Measurements from ENCODE around the gene PLOD2.

PLOD2 gene

DNA sequence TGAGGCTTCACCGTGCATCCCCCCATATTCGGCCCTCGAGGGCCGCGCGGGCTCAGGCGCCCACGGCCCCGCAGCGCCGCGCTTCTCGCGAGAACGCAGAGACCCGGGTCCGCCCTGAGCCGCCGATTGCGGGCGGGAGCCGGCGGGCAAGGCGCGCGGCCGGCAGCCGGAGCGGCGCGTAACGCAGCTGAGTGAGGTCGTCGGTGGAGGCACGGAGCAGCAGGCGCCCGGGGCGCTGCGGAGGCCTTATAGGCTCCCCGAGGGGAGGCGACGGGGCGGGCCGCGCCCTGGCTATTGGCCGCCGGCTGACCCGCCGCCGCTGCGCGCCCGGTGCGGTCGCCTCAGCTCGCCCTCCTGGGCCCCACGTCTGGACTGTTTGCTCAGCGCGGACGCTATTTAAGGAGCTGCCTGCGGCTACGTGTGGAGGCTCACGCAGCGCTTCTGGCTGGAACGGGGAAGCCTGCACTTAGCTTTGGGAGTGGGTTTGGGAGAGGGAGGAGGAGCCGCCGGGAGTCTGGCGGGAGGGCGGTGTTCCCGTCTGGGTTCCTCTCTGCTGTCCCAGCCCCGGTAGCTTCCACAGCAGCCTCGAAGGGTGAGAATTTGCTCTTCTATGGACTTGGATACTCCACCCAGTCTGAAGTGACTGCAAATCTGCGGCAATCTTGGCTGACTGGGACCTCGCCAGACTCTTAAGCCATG is at the start of gene PLOD2:
Gene PLOD2 (minus strand): TSS at position 221 of the 699 bp plus-strand sequence. CDS start 195 bp downstream, at position 26.
- peak; percentile 85 for DNase-seq

- DNase-seq, result no peak
Measured at GRCh38 chr3:146209371-146209770, 48.4 kb upstream of the PLOD2 start.

DNA sequence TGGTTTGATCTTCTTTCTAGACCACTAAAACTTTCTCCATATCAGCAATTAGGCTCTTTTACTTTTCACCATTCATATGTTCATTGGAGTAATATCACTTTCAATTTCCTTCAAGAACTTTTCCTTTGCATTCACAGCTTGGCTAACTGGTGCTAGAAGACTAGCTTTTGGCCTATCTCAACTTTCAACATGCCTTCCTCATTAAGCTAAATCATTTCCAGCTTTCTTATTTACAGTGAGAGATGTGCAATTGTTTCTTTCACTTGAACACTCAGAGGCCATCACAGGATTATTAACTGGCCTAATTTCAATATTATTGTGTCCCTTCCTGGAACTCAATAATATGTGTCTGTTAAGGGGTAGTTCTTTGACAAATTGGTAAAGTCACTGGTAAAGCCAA is 42.8 kb upstream of the PLOD2 start:
- DNase-seq, result no peak

DNA sequence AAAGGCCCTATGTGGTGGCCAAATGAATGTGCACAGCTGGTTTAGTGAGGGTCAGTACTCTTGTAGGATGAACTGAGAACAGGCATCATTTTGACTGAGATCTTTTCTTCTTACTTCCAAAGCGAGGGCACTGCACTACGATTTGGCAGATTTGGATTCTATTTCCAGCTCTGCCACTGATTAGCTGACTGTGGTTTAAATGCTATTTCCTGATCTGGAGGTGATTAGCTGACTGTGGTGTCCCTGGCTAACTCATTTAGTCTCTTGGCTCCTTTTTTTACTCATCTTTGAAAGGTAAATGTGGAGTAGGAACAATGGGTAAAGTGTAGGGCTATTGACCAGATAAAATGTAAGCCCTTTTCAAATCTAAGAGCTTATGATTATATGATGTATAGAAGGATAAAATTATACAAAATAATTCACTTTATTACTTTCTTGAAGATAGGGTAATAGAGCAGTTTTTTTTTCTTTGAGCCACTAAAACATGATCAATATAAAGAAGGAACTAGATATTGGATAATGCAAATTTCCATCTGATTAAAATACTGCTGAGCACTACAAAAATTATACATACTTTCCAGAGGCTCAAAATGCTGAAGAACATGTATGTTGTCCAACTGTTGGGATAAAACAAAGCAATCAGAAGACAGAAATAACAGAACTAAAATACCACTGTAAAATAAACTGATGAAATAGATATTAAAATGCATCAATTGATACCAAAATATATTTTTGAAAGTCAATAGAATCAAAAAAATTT is 39.7 kb upstream of the PLOD2 start:
- no peak for DNase-seq

DNA sequence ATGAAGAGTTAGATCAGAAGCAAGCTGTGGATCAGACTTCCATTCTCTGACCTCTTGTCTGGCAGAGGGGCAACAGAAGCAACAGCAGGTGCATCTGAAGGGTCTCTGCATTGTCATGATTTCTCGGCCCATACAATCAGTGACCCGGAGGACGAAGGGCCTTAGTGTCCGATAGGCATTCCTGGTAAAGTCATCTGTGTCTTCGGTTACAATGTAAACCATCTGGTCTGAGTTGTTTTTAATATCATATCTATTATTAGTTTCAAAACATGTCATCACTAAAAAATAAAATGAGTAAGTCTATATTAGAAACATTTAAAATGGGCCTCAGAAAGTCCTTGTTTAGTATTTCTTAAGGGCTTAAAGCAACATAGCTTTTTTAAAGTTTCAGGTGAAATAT is 38.8 kb upstream of the PLOD2 start:
- DNase-seq, result no peak

DNA sequence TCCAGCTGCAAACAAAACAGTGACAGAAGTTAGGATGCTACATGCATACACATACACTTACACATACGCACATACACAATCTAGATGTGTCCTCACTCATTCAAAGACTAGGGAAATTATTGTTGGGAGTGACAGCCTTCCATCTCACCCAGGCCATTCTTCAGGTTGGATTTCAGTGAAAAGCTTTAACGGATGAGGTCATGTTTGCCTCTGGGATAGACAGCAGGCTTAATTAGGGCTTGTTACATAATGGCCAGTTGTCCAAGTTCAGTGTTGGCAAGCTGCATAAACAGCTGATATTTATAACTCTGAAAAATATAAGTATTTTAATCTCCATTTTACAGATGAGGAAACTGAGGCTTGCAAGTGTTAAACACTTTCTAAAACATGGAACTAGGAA is 35.8 kb upstream of the PLOD2 start:
- no peak for DNase-seq

DNA sequence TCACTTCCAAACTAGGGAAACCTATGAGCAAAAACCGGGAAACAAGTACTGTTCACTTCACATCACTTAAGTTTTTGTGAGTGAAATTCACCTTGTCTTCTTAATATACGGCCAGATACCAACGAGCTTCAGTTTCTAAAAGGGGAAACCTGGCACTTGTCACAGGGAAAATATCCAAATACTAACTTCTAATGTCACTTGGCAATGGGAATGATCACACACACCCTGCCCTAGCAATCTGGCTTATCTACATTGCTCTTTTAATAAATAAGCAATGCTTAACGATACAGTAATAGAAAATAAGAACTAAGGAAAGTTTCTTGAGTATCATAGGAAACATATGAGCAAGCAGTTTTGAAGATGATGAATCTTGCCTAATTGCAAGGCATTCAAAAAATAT is 34.6 kb upstream of the PLOD2 start:
- DNase-seq, result no peak

GRCh38 chr3:146195030-146195429 is 34.0 kb upstream of the PLOD2 start:
- DNase-seq, result peak; percentile 43

GRCh38 chr3:146191051-146191450 is 30.1 kb upstream of the PLOD2 start:
- no peak for DNase-seq

DNA sequence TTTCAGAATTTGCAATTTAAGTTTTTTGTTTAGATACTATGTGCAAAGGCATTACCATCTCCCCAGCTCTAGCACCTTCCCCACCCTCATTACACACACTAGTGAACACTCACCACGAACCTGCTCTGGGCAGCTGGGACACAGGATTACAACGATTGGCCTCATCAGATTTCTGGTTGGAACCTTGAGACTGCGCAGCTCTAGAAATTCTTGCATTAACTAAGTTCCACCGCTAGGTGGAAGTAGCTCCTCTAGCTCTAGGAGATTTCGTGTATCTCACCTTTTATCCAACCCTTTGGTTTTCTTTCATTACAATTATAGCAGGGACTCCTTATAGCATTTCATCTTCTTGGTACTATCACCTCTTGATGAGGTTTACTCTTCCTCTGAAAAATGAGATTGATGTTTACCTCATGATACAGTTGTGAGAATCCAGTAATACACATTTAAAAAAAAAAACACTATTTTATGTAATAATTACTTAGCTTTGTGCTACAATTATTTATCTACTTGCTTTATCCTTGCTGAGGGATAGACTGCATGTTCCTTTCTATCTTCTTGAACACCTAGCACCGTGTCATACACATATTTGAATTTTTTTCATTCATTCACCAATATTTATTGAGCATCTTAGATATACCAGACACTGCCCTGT is 28.7 kb upstream of the PLOD2 start:
- peak; percentile 89 for DNase-seq

- DNase-seq, result peak; percentile 82
Measured at GRCh38 chr3:146187334-146187950, 26.5 kb upstream of the PLOD2 start.

DNA sequence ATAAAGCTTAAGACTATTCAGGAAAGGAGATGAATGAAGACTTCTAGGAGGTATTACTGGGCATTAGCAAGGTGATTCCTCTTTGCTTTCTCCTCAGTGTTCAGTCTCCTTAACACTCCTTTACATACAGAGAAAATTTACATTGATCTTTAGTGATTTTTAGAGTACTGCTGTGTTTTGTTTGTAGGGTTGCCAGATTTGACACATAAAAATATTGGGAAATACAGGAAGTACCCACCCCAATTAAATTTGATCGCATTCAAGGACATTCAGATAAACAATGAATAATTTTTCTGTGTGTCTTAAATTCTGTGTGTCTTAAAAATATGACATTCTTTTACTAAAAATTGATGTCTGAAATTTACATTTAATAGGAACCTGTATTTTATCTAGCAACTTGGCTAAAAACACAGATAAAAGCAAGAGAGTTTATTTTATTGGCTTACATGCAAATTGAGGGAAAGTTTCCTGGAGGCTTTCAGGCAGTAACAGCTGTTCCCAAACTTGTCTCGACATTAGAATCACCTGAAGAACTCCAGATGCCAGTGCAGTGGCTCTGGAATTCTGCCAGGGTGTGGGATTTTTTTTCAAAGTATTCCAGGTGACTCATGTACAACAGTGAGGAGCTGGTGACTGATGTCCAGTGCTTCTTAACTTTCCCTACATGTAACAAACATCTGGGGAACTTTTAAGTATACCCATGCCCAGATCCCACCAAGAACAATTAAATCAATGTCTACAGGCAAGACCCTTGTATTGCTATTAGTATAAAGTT is 23.4 kb upstream of the PLOD2 start:
- no peak for DNase-seq

DNA sequence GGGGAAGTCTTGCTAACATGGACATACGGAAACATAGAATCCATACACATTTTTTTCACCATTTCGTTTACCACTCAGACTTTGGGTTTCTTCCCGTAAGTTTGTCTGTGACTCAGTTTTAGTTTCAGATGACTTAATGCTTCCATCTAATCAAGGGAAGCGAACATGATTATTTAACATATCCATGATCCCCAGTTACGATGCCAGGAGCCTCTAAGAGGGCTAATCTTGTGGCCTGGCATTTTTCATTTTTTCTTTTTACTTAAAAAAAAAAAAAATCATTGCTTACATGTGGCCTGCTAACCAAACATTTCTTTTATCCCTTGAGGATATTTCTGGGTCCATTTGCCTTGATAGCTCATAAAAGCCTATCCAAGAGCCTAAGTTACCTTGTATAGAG is 20.2 kb upstream of the PLOD2 start:
- no peak for DNase-seq

DNA sequence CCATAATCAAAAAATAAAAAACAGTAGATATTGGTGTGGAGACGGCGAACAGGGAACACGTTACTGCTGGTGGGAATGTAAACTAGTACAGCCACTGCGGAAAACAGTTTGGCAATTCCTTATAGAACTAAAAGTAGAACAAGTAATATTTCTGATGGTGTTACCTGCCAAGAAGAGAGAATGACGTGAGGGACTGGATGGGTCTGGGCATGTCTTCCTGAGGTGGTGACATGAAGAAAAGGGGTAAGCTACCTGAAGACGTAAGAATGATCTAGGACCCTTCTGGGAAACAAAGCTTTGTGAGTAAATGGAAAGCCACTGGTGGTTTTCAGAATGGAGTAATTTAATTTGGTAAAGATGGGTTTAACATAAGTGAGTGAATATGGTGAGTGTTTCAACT is 19.4 kb upstream of the PLOD2 start:
- no peak for DNase-seq

- no peak for DNase-seq
Measured at GRCh38 chr3:146178006-146178689, 17.2 kb upstream of the PLOD2 start.

- no peak for DNase-seq
Measured at GRCh38 chr3:146177519-146177918, 16.5 kb upstream of the PLOD2 start.

GRCh38 chr3:146177072-146177471 is 16.1 kb upstream of the PLOD2 start:
- no peak for DNase-seq

DNA sequence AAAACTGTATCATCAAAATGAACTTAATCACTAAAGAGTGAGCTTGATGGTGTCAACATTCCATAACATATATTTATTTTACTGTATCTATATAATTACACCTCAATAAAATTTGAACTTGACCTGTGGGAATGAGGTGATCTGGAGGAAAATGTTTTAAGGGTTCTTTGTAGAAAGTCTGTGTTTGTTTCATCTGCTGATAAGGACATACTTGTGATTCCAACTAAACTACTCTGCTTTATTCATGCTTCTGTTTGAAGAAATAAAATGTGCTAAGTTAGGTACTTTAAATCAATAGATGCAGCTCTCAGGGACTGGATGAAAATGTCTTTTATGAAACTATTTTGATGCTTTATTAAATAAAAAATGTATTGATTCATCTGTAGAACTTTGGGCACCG is 11.6 kb upstream of the PLOD2 start:
- DNase-seq, result no peak

GRCh38 chr3:146170591-146170990 is 9.6 kb upstream of the PLOD2 start:
- no peak for DNase-seq

GRCh38 chr3:146169891-146170290 is 8.9 kb upstream of the PLOD2 start:
- peak; percentile 47 for DNase-seq

DNA sequence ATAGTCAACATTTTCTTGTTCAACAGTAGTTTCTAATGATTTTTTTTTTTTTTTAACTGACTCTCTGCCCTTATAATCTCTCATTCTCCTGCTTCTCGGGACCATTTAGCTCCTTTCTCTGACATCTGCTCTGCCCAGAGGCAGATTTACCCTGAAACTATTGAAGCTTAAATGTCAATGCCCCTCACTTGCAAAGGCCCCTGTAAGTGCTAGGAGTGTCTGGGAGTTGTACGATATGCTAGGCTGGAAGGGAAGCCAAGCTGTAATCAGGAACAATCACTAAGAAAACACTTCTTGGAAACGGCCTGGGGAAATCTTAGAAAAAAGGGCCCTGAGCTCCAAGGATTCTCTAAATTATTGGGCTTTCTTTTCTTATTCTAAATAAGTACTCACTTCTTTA is 5.8 kb upstream of the PLOD2 start:
- no peak for DNase-seq

DNA sequence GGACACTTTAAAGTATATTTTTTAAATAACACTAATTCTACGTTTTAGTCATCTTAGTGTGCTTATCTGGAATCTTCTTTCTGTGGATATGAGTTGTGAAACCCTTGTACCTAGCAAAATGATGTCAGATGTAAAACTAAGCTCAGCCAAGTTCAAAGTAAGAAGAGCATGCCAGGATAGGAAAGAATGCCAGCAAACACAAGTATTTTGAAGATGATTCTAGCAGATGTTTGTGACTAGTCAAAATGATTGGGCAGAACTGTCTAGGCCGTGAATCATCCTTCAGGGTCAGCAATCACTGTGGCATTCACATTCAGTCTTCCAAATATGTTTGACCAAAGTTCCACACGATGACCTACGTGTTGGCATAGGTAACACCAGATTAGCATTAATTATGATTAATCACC is 5.4 kb upstream of the PLOD2 start:
- DNase-seq, result no peak
